ENCODE data around the gene MCF2. TPM values are rescaled to one million over a fixed set of nuclear protein-coding genes. Genes with fewer than 3 reads are reported as not detected.

MCF2 gene
- total and polyA plus RNA-seq, 2 of the 13 experiments (the other 11 are each of a cell fraction or from before 2014, with no cell fraction given) = 0.07 TPM; not detected in 1

DNA sequence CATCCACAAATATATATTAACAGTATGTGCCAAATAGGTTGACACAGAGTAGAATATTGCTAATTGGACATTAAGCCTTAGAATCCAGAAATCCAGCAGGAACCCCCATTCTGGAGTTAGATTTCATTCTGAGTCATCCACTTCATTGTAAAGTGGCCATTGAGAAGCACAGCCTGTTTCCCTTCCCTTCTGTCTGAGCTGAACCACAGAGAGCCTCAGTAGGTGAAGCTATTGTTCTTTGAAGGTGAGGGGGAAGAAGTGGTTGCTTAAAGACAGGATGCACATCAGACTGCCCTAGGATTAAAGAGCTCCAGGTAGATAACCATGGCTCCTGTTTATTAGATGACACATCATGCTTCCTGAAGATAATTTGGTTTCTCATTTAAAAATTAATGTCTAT, 30.6 kb upstream of the MCF2 start (continued):
- TF ChIP-seq, protein P1, sequence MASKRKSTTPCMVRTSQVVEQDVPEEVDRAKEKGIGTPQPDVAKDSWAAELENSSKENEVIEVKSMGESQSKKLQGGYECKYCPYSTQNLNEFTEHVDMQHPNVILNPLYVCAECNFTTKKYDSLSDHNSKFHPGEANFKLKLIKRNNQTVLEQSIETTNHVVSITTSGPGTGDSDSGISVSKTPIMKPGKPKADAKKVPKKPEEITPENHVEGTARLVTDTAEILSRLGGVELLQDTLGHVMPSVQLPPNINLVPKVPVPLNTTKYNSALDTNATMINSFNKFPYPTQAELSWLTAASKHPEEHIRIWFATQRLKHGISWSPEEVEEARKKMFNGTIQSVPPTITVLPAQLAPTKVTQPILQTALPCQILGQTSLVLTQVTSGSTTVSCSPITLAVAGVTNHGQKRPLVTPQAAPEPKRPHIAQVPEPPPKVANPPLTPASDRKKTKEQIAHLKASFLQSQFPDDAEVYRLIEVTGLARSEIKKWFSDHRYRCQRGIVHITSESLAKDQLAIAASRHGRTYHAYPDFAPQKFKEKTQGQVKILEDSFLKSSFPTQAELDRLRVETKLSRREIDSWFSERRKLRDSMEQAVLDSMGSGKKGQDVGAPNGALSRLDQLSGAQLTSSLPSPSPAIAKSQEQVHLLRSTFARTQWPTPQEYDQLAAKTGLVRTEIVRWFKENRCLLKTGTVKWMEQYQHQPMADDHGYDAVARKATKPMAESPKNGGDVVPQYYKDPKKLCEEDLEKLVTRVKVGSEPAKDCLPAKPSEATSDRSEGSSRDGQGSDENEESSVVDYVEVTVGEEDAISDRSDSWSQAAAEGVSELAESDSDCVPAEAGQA (IDR thresholded peaks at IDR 0.05; ENCODE audit: low read depth) = no peak
- TF ChIP-seq, protein P1 (CRISPR knock-in tag; IDR thresholded peaks at IDR 0.05; ENCODE audit: borderline replicate concordance) = no peak

DNA sequence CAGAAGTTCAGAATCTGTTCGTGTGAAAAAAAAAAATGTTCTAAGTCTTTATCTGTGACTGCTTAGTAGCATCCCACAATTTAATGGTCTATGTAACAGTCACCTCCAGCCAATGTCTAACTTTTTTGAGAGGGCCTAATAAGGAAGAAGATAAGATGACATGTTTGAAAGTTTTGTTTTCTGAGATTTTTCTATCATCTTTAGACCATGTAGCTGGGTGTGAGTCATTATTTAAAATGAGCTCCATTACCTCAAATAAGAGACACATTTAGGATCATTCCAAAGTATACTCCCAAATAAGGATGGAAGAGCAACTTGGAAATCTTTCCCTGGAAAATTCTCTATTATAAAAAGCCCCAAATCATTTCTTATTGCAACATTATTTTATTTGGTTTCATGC, 28.2 kb upstream of the MCF2 start:
- no peaks in the 10 kb centered on the region for H3K9me3 ChIP-seq (ENCODE audit: low read length)
- H3K79me2 ChIP-seq (ENCODE audit: insufficient read depth, low read length) = no peaks in the 10 kb centered on the region
- in situ Hi-C loops (cut with HindIII; ENCODE audit: extremely low pct_ligation_motif_present, low pct_unique_long_range_greater_than_20kb) = no loop called here
- H3K36me3 ChIP-seq (replicated peaks in 1 of 2; ENCODE audit: control insufficient read depth in 1 of 2, insufficient read depth in 2 of 2, low read length in 2 of 2) = no peaks in the 10 kb centered on the region
- no peaks in the 10 kb centered on the region for H4K20me1 ChIP-seq (ENCODE audit: insufficient read depth, low read length)
- no peaks in the 10 kb centered on the region for H3K27me3 ChIP-seq (ENCODE audit: control insufficient read depth in 1 of 2, insufficient read depth in 2 of 2, low read length in 2 of 2)
- DNase-seq (ENCODE audit: low spot score) = no peak
- no peak overlapping the region for H3K27ac ChIP-seq (ENCODE audit: extremely low read length, insufficient read depth, low read length)
- H2AFZ ChIP-seq (ENCODE audit: low read length) = no peak overlapping the region
- H3K4me3 ChIP-seq (replicated peaks in 1 of 3; ENCODE audit: insufficient read depth in 1 of 3, low read depth in 2 of 3, low read length in 3 of 3) = no peak overlapping the region
- 100% methylated on average over 1 of the region's 1 CpG for WGBS (ENCODE audit: low lambda C conversion rate)
- H3K9ac ChIP-seq (ENCODE audit: insufficient read depth, low read depth, low read length) = no peak overlapping the region
- ChIA-PET CTCF (ENCODE audit: low intra/inter-chr PET ratio, low total read pairs) (no interaction called here), POLR2A (no interaction called here)
- no TSS peak for BruUV-seq (replicated peaks)
- intact Hi-C loops (cut with micrococcal nuclease; ENCODE audit: unreplicated experiment) = no loop called here
- H3K4me2 ChIP-seq (ENCODE audit: low read depth, low read length) = no peak overlapping the region
- no peak for ATAC-seq
- FAIRE-seq = no peak
- no peaks in the 10 kb centered on the region for H3K4me1 ChIP-seq (ENCODE audit: insufficient read depth, low read length)
- TF ChIP-seq ZNF577 (CRISPR knock-in tag; IDR thresholded peaks at IDR 0.05; ENCODE audit: borderline replicate concordance, low read depth) (no peak), ZNF350 (CRISPR knock-in tag; IDR thresholded peaks at IDR 0.05; ENCODE audit: borderline replicate concordance, low read depth) (no peak), THAP11 (CRISPR knock-in tag; IDR thresholded peaks at IDR 0.05) (no peak), SSRP1 (CRISPR knock-in tag; IDR thresholded peaks at IDR 0.05) (no peak), POLR2AphosphoS5 (IDR thresholded peaks at IDR 0.05; ENCODE audit: low read depth, low read length) (no peak), ZNF563 (CRISPR knock-in tag; IDR thresholded peaks at IDR 0.05) (no peak), ZNF432 (CRISPR knock-in tag; IDR thresholded peaks at IDR 0.05; ENCODE audit: borderline replicate concordance) (no peak), ZNF790 (CRISPR knock-in tag; IDR thresholded peaks at IDR 0.05; ENCODE audit: borderline replicate concordance) (no peak), ZNF562 (CRISPR knock-in tag; IDR thresholded peaks at IDR 0.05; ENCODE audit: borderline replicate concordance) (no peak), FLYWCH1 (CRISPR knock-in tag; IDR thresholded peaks at IDR 0.05) (no peak), ZNF672 (CRISPR knock-in tag; IDR thresholded peaks at IDR 0.05) (no peak), ASH2L (IDR thresholded peaks at IDR 0.05; ENCODE audit: insufficient read length, low read depth, low read length) (no peak), ZNF687 (CRISPR knock-in tag; IDR thresholded peaks at IDR 0.05) (no peak)

Data from HepG2 (cell line).